ENCODE results near the gene SRPK2.

DNA sequence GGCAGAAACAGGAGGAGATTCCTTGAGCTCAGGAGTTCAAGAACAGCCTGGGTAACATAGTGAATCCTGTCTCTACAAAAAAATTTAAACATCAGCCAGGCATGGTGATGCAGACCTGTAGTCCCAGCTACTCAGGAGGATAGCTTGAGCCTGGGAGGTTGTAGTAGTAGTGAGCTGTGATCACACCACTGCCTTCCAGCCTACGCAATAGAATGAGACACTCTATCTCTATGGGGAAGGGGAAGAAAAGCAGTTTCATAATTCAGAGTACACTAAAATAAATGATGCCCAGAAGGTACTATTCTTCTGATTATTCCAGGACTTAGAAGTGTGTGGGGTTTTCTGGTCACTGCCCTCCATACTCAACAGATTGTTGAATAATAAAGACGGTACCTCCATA, 197.4 kb downstream of the SRPK2 start:
- TF ChIP-seq, protein P1, sequence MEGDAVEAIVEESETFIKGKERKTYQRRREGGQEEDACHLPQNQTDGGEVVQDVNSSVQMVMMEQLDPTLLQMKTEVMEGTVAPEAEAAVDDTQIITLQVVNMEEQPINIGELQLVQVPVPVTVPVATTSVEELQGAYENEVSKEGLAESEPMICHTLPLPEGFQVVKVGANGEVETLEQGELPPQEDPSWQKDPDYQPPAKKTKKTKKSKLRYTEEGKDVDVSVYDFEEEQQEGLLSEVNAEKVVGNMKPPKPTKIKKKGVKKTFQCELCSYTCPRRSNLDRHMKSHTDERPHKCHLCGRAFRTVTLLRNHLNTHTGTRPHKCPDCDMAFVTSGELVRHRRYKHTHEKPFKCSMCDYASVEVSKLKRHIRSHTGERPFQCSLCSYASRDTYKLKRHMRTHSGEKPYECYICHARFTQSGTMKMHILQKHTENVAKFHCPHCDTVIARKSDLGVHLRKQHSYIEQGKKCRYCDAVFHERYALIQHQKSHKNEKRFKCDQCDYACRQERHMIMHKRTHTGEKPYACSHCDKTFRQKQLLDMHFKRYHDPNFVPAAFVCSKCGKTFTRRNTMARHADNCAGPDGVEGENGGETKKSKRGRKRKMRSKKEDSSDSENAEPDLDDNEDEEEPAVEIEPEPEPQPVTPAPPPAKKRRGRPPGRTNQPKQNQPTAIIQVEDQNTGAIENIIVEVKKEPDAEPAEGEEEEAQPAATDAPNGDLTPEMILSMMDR (IDR thresholded peaks at IDR 0.05) = no peak
- no peak for TF ChIP-seq POLR2AphosphoS5 (IDR thresholded peaks at IDR 0.05; ENCODE audit: low read depth, low read length)
